ENCODE measurements around the gene PDZD2.

GRCh38 chr5:32061236-32061635 lies 422.3 kb downstream of the PDZD2 start:
- TF ChIP-seq CTCF (conservative IDR thresholded peaks at IDR 0.05; ENCODE audit: low read depth in 2 of 2) (no peak), ZNF462 (CRISPR knock-in tag; IDR thresholded peaks at IDR 0.05) (no peak), EZH2 (IDR thresholded peaks at IDR 0.05; ENCODE audit: low read depth, unreplicated experiment) (no peak), STAT1 (IDR thresholded peaks at IDR 0.05; ENCODE audit: unreplicated experiment) (no peak), POLR2AphosphoS5 (IDR thresholded peaks at IDR 0.05; ENCODE audit: low read depth) (no peak), CREB1 (CRISPR knock-in tag; IDR thresholded peaks at IDR 0.05; ENCODE audit: low read depth) (no peak), REST (IDR thresholded peaks at IDR 0.05; ENCODE audit: unreplicated experiment) (no peak)

Data from GM23338 (cell line).